Fibroblast of skin of left biceps (primary cell): ENCODE measurements around the gene CIZ1.
"Not testable (repeated sequence)": the region's sequence is repeated elsewhere in the genome, so short reads cannot be mapped to it uniquely, and the experiment has no call there.

ENCODE experiments used
- DNase-seq, 2 experiments: peaks; one replicate each; pipeline ENCODE4 v3.0.0-alpha.2; 2013; ENCODE audit warnings: low read depth in 2 of 2

Gene CIZ1

DNA sequence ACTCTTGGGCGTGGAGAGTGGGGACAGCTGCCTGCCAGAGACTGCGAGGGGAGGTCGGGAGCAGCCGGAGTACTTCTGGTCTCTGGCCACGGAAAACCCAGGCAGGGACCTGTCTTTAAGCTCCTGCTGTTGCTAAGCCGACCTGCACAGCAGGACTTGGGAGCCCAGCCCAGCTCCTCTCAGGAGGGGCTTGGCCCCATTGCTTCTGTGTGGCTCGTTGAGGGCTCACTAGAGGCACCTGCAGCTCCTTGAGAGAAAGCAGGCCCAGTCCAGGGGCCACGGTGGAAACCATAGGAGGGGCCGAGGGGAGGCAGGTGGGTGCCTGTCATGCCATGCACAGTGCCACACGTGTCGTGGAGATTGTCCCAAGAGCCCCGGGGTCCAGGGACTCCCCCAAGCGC is 45.4 kb downstream of the CIZ1 start:
- DNase-seq, result no peak

DNA sequence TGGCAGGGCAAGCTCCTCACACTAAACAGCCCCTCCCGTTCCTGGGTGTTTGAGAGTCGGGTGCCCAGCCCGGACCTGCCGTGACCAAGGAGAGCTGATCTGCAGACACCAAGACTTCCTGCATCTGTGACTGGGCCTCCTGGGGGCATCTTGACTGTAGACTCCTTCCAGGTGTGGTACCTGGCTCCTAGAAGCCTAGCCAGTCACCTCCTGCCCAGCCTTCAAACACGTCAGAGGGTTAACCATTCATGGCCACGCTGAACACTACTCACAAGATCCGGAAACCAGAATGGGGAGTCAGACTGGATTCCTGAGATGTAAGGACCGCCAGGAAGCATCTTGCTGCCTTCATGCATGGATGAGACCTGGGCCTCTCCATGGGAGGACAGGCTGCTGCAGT is 45.8 kb downstream of the CIZ1 start:
- no peak for DNase-seq

DNA sequence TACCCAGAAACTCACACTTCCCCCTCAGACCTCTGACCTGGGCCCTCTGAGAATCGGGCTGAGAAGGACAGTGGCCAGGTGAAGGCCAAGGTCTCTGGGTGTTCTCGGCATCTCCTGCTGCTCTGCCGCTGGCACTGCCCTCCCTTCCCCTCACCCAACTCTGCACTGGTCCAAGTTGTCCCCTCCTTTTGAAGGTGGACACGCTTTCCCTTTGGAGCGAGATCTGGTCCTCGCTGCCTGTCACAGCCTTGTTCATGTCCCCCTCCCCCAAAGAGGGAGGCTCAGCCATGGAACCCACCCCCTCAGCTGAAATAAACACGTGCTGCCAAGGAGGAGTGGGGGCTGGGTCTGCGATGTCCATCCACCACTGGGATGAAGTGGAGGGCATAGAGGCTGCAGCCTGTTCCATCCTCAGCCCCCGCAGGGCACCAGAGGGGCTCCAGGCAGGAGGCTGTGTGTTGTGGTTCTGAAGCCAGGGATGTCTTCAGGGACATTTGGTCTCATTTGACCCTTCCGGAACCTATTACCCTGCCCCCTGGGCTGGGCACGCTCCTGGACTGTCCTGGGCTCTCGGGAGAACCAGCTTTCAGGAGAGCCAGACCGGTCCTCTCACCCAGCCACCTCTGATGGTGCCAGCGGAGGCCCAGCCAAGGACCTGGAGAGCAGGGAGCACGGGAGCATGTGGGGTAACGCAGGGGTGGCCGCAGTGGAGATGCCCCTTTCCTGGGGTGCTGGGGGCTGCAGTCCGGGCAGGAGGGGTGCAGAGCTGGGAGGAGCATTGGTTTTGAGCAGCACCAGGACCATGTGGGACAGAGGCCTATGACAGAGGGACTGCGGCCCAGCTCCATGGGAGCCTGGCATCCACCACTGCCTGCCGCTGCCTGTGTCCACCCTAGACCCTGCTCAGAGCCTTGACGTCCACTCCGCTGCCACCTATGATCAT is 46.9 kb downstream of the CIZ1 start:
- DNase-seq, result no peak

- DNase-seq, result no peak
Measured at GRCh38 chr9:128143525-128144238, 47.7 kb downstream of the CIZ1 start.

DNA sequence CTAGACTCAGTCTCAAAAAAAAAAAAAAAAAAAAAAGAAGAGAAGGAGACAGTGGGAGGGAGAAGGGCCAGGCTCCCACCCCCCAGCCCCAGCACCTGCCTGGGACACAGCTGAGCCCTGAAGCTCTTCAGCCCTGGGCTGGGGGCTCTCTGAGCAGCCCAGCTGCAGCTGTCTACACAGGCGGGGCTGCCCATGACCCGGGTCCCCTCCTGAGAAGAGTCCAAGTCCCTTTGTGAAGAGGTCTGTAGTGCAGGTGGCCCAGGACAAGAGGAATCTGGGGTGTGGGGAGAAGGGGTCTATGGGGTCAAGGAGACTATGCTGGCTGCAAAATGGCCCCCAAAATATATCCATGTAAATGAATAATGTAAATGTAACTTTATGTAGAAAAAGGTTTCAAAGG is 48.8 kb downstream of the CIZ1 start:
- no peak for DNase-seq

- DNase-seq, result no peak
Measured at GRCh38 chr9:128142061-128142460, 49.3 kb downstream of the CIZ1 start.

GRCh38 chr9:128141604-128142003 is 49.8 kb downstream of the CIZ1 start:
- no peak for DNase-seq

GRCh38 chr9:128139621-128140020 is 51.8 kb downstream of the CIZ1 start:
- DNase-seq, result no peak

- no peak for DNase-seq
Measured at GRCh38 chr9:128138001-128138400, 53.4 kb downstream of the CIZ1 start.

DNA sequence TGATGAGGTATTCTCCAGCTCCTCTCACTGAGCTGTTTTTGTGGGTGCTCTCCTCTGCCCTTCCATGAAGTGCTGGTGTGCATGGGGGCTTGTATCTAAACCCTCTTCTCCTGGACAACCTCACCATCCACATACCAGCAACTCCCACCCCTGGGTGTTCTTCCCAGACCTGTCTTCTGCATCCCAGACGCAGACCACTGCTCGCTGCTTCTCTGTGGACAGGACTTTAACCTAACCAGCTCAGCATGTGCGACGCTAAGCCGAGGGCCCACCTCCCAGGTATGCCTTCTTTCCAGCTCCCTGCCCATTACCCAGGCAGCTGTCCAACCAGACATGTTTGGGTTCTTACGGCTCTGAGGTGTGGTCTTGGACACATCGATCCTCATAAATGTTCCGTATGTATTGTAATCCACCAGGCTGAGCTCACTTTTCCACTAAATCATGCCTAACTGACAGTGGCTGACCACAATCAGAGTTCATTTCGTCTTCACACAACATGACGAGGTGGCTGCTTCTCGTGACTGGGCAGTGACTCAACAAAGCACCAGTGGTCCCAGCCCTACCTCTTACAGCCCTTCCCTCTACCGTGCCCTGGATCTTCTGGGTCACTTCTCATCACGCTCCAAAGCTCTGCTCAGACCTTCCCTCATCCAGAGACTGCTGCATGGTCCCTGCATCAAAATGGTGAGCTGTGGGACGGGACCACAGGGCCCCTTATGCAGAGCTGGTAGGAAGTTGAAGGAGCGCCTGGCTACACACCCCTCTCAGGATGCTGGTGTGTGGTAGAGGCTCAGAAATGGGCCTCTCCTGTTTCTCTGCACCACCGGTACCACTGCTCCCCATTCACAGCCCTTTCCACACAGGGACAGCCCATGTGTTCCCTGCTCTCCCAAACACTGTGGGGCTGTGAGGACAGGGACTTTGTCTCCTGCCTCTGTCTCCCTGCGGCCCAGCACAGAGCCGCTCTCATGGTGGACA is 54.3 kb downstream of the CIZ1 start:
- peak in 1 of 2 experiments; percentile 13 for DNase-seq

GRCh38 chr9:128135561-128135960 is 55.8 kb downstream of the CIZ1 start:
- DNase-seq, result not testable (repeated sequence)

DNA sequence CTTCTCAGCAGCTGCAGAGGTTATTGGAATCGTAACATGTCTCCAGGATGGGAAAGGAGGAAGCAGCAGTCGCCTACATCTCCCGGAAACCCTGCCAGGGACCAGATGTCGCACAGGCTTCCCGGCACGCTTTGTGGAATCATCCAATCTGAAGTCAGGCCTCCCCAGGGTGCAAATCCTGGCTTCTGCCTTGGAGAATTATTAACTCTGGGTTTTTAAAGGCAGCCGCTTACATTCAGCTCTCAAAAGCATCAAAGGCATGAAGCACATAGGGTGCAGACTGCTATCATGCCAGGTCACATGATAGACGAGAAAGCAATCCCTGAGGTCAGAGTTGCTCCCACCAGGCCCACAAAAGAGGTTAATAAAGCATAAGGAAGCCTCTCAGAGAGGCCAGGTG is 59.2 kb downstream of the CIZ1 start:
- not testable (repeated sequence) for DNase-seq

DNA sequence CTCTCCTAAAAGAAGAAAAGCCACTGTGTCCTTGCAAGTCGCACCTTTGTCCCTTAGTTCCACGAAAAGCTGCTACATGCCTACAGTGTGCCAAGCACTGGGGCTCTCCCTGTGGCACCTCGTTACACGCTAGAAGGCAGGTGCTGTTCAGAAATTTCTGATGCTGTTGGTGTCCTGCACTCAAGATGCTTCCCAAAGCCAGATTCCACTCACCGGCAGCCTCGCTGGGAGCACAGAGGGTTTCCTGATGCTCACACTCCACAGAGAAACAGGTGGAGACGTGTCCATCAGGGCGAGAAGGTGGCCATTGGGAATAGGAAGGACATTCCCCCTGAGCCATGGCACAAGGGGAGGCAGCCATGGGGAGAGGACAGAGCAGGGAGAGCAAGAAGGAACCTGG is 60.0 kb downstream of the CIZ1 start:
- not testable (repeated sequence) for DNase-seq

- DNase-seq, result not testable (repeated sequence)
Measured at GRCh38 chr9:128130651-128131050, 60.7 kb downstream of the CIZ1 start.

GRCh38 chr9:128129976-128130590 is 61.3 kb downstream of the CIZ1 start:
- not testable (repeated sequence) for DNase-seq

GRCh38 chr9:128128836-128129590 is 62.4 kb downstream of the CIZ1 start:
- DNase-seq, result no peak

DNA sequence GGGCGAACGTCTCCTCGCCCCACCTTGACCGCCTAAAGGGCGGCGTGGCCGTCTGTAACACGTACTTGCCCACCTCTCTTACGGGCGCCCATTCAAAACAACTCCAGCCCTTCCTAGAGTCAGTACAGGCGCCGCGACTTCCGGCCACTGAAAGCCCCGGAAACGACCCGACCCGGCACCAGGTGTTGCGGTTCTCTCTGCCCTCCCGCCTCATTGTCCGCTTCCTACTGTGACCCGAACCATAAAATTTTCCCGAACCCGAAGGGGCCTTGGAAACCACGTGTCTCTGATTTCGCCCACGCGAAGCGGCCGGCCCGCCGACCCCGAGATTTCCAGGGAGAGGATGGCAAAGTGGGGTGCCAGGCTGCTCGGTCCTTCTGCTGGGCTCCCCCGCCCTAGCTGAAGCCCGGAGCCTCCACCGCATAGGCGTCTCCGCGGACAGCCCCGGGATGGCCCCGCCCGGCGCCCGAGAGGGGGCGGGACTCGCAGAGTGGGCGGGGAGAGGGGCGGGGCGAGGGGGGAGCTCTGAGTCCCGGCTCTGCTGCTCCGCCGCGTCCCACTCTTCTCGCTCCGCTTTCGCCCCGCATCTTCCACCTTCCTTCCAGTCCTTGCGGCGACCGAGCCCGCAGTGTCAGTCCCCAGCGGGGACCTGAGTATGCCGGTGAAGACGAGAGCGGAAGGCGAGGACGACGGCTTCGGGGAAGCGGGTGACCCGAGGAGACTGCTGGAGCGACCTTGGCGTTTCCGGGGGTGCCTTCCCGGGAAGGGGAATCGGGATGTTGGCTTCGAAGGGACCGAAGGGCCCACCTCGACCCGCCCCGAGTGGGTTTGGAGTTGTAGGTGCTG is 63.2 kb downstream of the CIZ1 start:
- DNase-seq, result peak; percentile 81 to 82

- DNase-seq, result peak; percentile 64 to 65
Measured at GRCh38 chr9:128127568-128127989, 63.8 kb downstream of the CIZ1 start, which contains the start of gene PTGES2. TSS of gene PTGES2 (minus strand) at chr9:128127729. CDS start at chr9:128127717, 12 bp downstream.

- DNase-seq, result no peak
Measured at GRCh38 chr9:128125580-128126354, 65.6 kb downstream of the CIZ1 start.
